H9 (cell line): ENCODE results near the gene PRICKLE1. TPM values are rescaled to one million over a fixed set of nuclear protein-coding genes. Genes with fewer than 3 reads are reported as not detected.

Source experiments
- DNase-seq: peaks from one replicate; pipeline ENCODE4 v3.0.0-alpha.2; 2017
- H2AFZ ChIP-seq: one replicate; pipeline ENCODE4 v1.6.1; 2013; ENCODE audit warnings: mild to moderate bottlenecking, low read length, control low read depth, moderate library complexity
- H2AK5ac ChIP-seq: 2 replicates; pipeline ENCODE4 v1.6.1; 2013; ENCODE audit warnings: low read length, control low read depth, mixed read lengths; ENCODE audit not compliant: insufficient read length
- H2BK120ac ChIP-seq: one replicate; pipeline ENCODE4 v1.6.1; 2013; ENCODE audit warnings: low read depth, mild to moderate bottlenecking, low read length, control low read depth, inconsistent platforms; ENCODE audit not compliant: poor library complexity, severe bottlenecking
- H2BK12ac ChIP-seq: 2 replicates; pipeline ENCODE4 v1.6.1; 2013; ENCODE audit warnings: low read length, control low read depth, mixed read lengths, low read depth; ENCODE audit not compliant: insufficient read length
- H2BK15ac ChIP-seq: 2 replicates; pipeline ENCODE4 v1.6.1; 2013; ENCODE audit warnings: low read depth, low read length, control low read depth
- H2BK20ac ChIP-seq: one replicate; pipeline ENCODE4 v1.6.1; 2013; ENCODE audit warnings: low read depth, mild to moderate bottlenecking, low read length, control low read depth, inconsistent platforms; ENCODE audit not compliant: poor library complexity, severe bottlenecking
- H2BK5ac ChIP-seq: 2 replicates; pipeline ENCODE4 v1.6.1; 2013; ENCODE audit warnings: low read length, control low read depth, mixed read lengths; ENCODE audit not compliant: insufficient read length
- H3K14ac ChIP-seq: 2 replicates; pipeline ENCODE4 v1.6.1; 2013; ENCODE audit warnings: low read length, control low read depth; ENCODE audit not compliant: insufficient read depth
- H3K18ac ChIP-seq: 2 replicates; pipeline ENCODE4 v1.6.1; 2013; ENCODE audit warnings: low read depth, mild to moderate bottlenecking, mixed read lengths, low read length, control low read depth; ENCODE audit not compliant: insufficient read length
- H3K23ac ChIP-seq: 2 replicates; pipeline ENCODE4 v1.6.1; 2013; ENCODE audit warnings: low read length, control low read depth, mixed read lengths, low read depth; ENCODE audit not compliant: insufficient read length
- H3K23me2 ChIP-seq: 2 replicates; pipeline ENCODE4 v1.6.1; 2013; ENCODE audit warnings: low read depth, mild to moderate bottlenecking, mixed read lengths, low read length, control low read depth; ENCODE audit not compliant: insufficient read length, poor library complexity, severe bottlenecking
- H3K27ac ChIP-seq: 2 replicates; pipeline ENCODE4 v1.5.1; 2013; ENCODE audit warnings: low read length, control low read depth, mixed read lengths, low read depth; ENCODE audit not compliant: insufficient read length
- H3K27me3 ChIP-seq: 2 replicates; pipeline ENCODE4 v1.6.1; 2013; ENCODE audit warnings: low read length, control low read depth, inconsistent platforms; ENCODE audit not compliant: insufficient read depth
- H3K4ac ChIP-seq: 2 replicates; pipeline ENCODE4 v1.6.1; 2013; ENCODE audit warnings: low read depth, mild to moderate bottlenecking, control low read depth, inconsistent platforms, low read length, moderate library complexity
- H3K4me1 ChIP-seq: 2 replicates; pipeline ENCODE4 v1.6.1; 2013; ENCODE audit warnings: low read length, control low read depth, inconsistent platforms; ENCODE audit not compliant: insufficient read depth
- H3K4me2 ChIP-seq: 2 replicates; pipeline ENCODE4 v1.6.1; 2013; ENCODE audit warnings: low read length, control low read depth, mixed read lengths; ENCODE audit not compliant: insufficient read length, insufficient read depth
- H3K56ac ChIP-seq: 2 replicates; pipeline ENCODE4 v1.6.1; 2013; ENCODE audit warnings: low read depth, mild to moderate bottlenecking, mixed read lengths, low read length, control low read depth; ENCODE audit not compliant: insufficient read length
- H3K79me1 ChIP-seq: 2 replicates; pipeline ENCODE4 v1.6.1; 2013; ENCODE audit warnings: low read depth, mild to moderate bottlenecking, moderate library complexity, low read length, control low read depth, inconsistent platforms; ENCODE audit not compliant: insufficient read depth, poor library complexity, severe bottlenecking
- H3K79me2 ChIP-seq: 2 replicates; pipeline ENCODE4 v1.6.1; 2013; ENCODE audit warnings: low read length, control low read depth, inconsistent platforms; ENCODE audit not compliant: insufficient read depth
- H3K9ac ChIP-seq: 2 replicates; pipeline ENCODE4 v1.6.1; 2013; ENCODE audit warnings: low read length, control low read depth, mixed read lengths; ENCODE audit not compliant: insufficient read length; ENCODE audit errors: extremely low read depth
- H3K9me3 ChIP-seq: one replicate; pipeline ENCODE4 v1.6.1; 2013; ENCODE audit warnings: low read depth, low read length, inconsistent platforms; ENCODE audit not compliant: control insufficient read depth
- H3T11ph ChIP-seq: one replicate; pipeline ENCODE4 v1.6.1; 2013; ENCODE audit warnings: mild to moderate bottlenecking, low read length, control low read depth, inconsistent platforms
- H4K20me1 ChIP-seq: one replicate; pipeline ENCODE4 v1.6.1; 2013; ENCODE audit not compliant: control insufficient read depth, insufficient read length, insufficient read depth
- H4K5ac ChIP-seq: 2 replicates; pipeline ENCODE4 v1.6.1; 2013; ENCODE audit warnings: low read depth, mild to moderate bottlenecking, mixed read lengths, low read length, control low read depth; ENCODE audit not compliant: insufficient read length
- H4K8ac ChIP-seq: replicated peaks from 2 replicates; pipeline ENCODE4 v1.6.1; 2013; ENCODE audit warnings: low read length, control low read depth, mixed read lengths, low read depth; ENCODE audit not compliant: insufficient read length
- H4K91ac ChIP-seq: 2 replicates; pipeline ENCODE4 v1.6.1; 2013; ENCODE audit warnings: low read depth, mild to moderate bottlenecking, moderate library complexity, mixed read lengths, low read length, control low read depth; ENCODE audit not compliant: insufficient read length
- H3K27ac Mint-ChIP-seq, 3 experiments: 2 replicates in 2 of 3; 3 replicates in 1 of 3; pipeline ENCODE4 v1.8.0; 2020 to 2021; ENCODE audit warnings: mixed read lengths in 3 of 3, mild to moderate bottlenecking in 1 of 3, moderate library complexity in 1 of 3
- H3K27me3 Mint-ChIP-seq: 2 replicates; pipeline ENCODE4 v1.8.0; 2021; ENCODE audit warnings: low read depth, mild to moderate bottlenecking, moderate library complexity, mixed read lengths
- H3K36me3 Mint-ChIP-seq, 3 experiments: 2 replicates in 2 of 3; 3 replicates in 1 of 3; pipeline ENCODE4 v1.8.0; 2020 to 2021; ENCODE audit warnings: low read depth in 3 of 3, mixed read lengths in 3 of 3; ENCODE audit not compliant: insufficient read depth in 1 of 3
- H3K4me1 Mint-ChIP-seq, 2 experiments: 2 replicates each; pipeline ENCODE4 v1.8.0; 2020; ENCODE audit warnings: mixed read lengths in 2 of 2
- H3K4me3 Mint-ChIP-seq, 2 experiments: 2 replicates in 1 of 2; 3 replicates in 1 of 2; pipeline ENCODE4 v1.8.0; 2020 to 2021; ENCODE audit warnings: mild to moderate bottlenecking in 2 of 2, mixed read lengths in 2 of 2, moderate library complexity in 1 of 2
- H3K9me3 Mint-ChIP-seq, 2 experiments: 2 replicates in 1 of 2; 3 replicates in 1 of 2; pipeline ENCODE4 v1.8.0; 2020; ENCODE audit warnings: mild to moderate bottlenecking in 2 of 2, mixed read lengths in 2 of 2, moderate library complexity in 1 of 2
- WGBS: extraction: QIAGEN DNeasy Blood & Tissue Kit; methylation state at CpG from one replicate; pipeline ENCODE4 v1.1.7; 2013; ENCODE audit warnings: missing lambda C conversion rate, low lambda C conversion rate, mixed read lengths; ENCODE audit not compliant: insufficient read length; ENCODE audit errors: extremely low coverage; 5-methylcytosine and 5-hydroxymethylcytosine counted together
- total RNA-seq: library from RNA; stranded (reverse); gene quantifications from 2 replicates; pipeline ENCODE4 v1.2.1, GENCODE V29; 2021
- TF ChIP-seq, protein P1 (sequence below): fragments of 200-600 bp; sonication (generic); conservative IDR thresholded peaks from 3 replicates; pipeline ENCODE4 v1.8.0; 2021; ENCODE audit warnings: antibody characterized with exemption, mild to moderate bottlenecking

Gene PRICKLE1
- total RNA-seq, 1 experiment from 2014 or later: 20.5 TPM

DNA sequence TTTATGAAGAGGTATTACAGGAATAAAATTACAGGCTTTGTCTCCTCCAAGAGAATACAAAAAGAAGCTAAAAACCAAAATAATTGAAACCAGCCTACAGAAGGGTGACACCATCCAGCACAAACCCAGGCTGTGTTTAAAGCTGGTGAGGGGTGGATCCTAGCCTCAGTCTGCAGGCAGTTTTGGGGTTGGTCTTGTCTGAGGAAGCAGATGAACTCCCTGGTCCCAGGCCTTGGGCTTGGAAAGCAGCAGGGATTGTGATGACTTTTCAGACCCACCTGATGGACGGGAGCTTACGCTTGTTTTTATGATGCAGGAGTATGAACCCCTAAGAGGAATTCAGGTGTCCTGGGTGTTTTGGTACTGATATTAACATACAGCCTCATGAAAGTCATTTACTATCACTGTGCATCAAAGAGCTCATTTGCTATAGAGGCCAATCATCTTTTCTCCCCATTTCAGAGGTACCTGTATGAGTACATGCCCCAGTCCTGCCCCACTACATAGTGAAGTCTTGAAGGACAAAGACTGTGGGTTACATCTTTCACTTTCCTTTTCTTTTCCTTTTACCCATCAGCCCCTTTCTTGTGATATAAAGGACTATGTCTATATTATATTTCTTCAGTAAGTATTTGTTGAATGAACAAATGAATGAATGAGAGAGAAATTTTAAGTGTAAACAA is 18.1 kb downstream of the PRICKLE1 start:
- Histone ChIP-seq H3K4me2 (no peak overlapping the region), H3K27me3 (no peaks in the 10 kb centered on the region), H3K18ac (no peak overlapping the region), H3K79me1 (no peaks in the 10 kb centered on the region), H3T11ph (no peak overlapping the region), H3K9ac (no peak overlapping the region), H3K4me1 (peaks cover 2% of the 10 kb centered on the region; the same call in 1 of the 2 replicates), H4K8ac (no peak overlapping the region), H3K9me3 (no peaks in the 10 kb centered on the region), H2BK12ac (no peak overlapping the region), H3K79me2 (no peaks in the 10 kb centered on the region), H3K56ac (no peak overlapping the region), H3K14ac (no peak overlapping the region), H2AK5ac (no peak overlapping the region), H2BK20ac (no peak overlapping the region), H4K5ac (no peak overlapping the region), H4K20me1 (no peaks in the 10 kb centered on the region), H2BK120ac (no peak overlapping the region), H4K91ac (no peak overlapping the region), H3K23me2 (no peaks in the 10 kb centered on the region), H3K27ac (no peak overlapping the region), H2BK15ac (no peak overlapping the region), H3K23ac (no peak overlapping the region), H3K4ac (no peak overlapping the region), H2BK5ac (no peak overlapping the region), H2AFZ (no peak overlapping the region)
- Mint-ChIP-seq H3K27me3 (peaks cover 7% of the 10 kb centered on the region), H3K36me3 (peaks cover 0 to 5% (median 1%) of the 10 kb centered on the region in 3 experiments; a peak in 3 of 7 replicates), H3K4me1 (peaks cover 16 to 24% of the 10 kb centered on the region in 2 experiments), H3K27ac (no peak overlapping the region), H3K4me3 (no peak overlapping the region), H3K9me3 (peaks cover 3 to 5% of the 10 kb centered on the region in 2 experiments; a peak in 4 of 5 replicates)
- TF ChIP-seq, protein P1, sequence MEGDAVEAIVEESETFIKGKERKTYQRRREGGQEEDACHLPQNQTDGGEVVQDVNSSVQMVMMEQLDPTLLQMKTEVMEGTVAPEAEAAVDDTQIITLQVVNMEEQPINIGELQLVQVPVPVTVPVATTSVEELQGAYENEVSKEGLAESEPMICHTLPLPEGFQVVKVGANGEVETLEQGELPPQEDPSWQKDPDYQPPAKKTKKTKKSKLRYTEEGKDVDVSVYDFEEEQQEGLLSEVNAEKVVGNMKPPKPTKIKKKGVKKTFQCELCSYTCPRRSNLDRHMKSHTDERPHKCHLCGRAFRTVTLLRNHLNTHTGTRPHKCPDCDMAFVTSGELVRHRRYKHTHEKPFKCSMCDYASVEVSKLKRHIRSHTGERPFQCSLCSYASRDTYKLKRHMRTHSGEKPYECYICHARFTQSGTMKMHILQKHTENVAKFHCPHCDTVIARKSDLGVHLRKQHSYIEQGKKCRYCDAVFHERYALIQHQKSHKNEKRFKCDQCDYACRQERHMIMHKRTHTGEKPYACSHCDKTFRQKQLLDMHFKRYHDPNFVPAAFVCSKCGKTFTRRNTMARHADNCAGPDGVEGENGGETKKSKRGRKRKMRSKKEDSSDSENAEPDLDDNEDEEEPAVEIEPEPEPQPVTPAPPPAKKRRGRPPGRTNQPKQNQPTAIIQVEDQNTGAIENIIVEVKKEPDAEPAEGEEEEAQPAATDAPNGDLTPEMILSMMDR: no peak
- no CpG with 5 or more reads among the region's 2 CpGs for WGBS
- DNase-seq: no peak
